Loucy (cell line): ENCODE measurements around the gene LRRC17.
"Not testable (repeated sequence)": the region's sequence is repeated elsewhere in the genome, so short reads cannot be mapped to it uniquely, and the experiment has no call there.

Experiments used
- H2AFZ ChIP-seq: fragments of 200-600 bp; sonication (generic); 2 replicates; pipeline ENCODE4 v1.6.0; 2016; ENCODE audit warnings: antibody characterized with exemption, mild to moderate bottlenecking, low read length, moderate library complexity
- H3F3A ChIP-seq: fragments of 200-600 bp; 2 replicates; pipeline ENCODE4 v1.6.0; 2016; ENCODE audit warnings: antibody characterized with exemption, low read depth, mild to moderate bottlenecking
- H3K27me3 ChIP-seq: fragments of 200-600 bp; sonication (generic); 2 replicates; pipeline ENCODE4 v1.6.1; 2014; ENCODE audit warnings: low read length, mild to moderate bottlenecking; ENCODE audit not compliant: insufficient read depth, poor library complexity, severe bottlenecking
- H3K36me3 ChIP-seq: fragments of 200-600 bp; sonication (generic); 2 replicates; pipeline ENCODE4 v1.6.1; 2016; ENCODE audit warnings: low read length; ENCODE audit not compliant: insufficient read depth
- H3K4me1 ChIP-seq: fragments of 200-600 bp; sonication (generic); 2 replicates; pipeline ENCODE4 v1.5.1; 2014; ENCODE audit warnings: low read length, mild to moderate bottlenecking; ENCODE audit not compliant: insufficient read depth, poor library complexity, severe bottlenecking
- H3K4me2 ChIP-seq: fragments of 200-600 bp; sonication (generic); 2 replicates; pipeline ENCODE4 v1.6.0; 2014; ENCODE audit warnings: antibody characterized with exemption, low read length, low read depth, mild to moderate bottlenecking; ENCODE audit not compliant: poor library complexity, severe bottlenecking
- H3K4me3 ChIP-seq: fragments of 200-600 bp; sonication (generic); 2 replicates; pipeline ENCODE4 v1.5.1; 2014; ENCODE audit warnings: low read length, mild to moderate bottlenecking, mixed read lengths; ENCODE audit not compliant: poor library complexity, severe bottlenecking
- H3K79me2 ChIP-seq: fragments of 200-600 bp; sonication (generic); 2 replicates; pipeline ENCODE4 v1.6.1; 2014; ENCODE audit warnings: low read length; ENCODE audit not compliant: insufficient read depth
- H3K9ac ChIP-seq: fragments of 200-600 bp; sonication (generic); 2 replicates; pipeline ENCODE4 v1.6.0; 2014; ENCODE audit warnings: mild to moderate bottlenecking, low read depth, low read length, moderate library complexity; ENCODE audit not compliant: poor library complexity, severe bottlenecking
- H3K9me2 ChIP-seq: fragments of 200-600 bp; sonication (generic); replicated peaks from 2 replicates; pipeline ENCODE4 v1.6.1; 2016; ENCODE audit warnings: low read depth, low read length, mixed read lengths
- H3K9me3 ChIP-seq: fragments of 200-600 bp; sonication (generic); 2 replicates; pipeline ENCODE4 v1.6.1; 2014; ENCODE audit warnings: mild to moderate bottlenecking, antibody characterized with exemption, low read length, low read depth; ENCODE audit not compliant: insufficient read depth
- H4K20me1 ChIP-seq: fragments of 200-600 bp; sonication (generic); 2 replicates; pipeline ENCODE4 v1.6.0; 2014; ENCODE audit warnings: antibody characterized with exemption, low read length, mild to moderate bottlenecking; ENCODE audit not compliant: insufficient read depth, poor library complexity, severe bottlenecking
- EZH2phosphoT487 ChIP-seq: fragments of 200-600 bp; IDR thresholded peaks from 2 replicates; pipeline ENCODE4 v1.6.1; 2018; ENCODE audit warnings: antibody characterized with exemption, mild to moderate bottlenecking, moderate library complexity, borderline replicate concordance
- TF ChIP-seq, protein P1 (sequence below): fragments of 200-600 bp; sonication (generic); conservative IDR thresholded peaks from 2 replicates; pipeline ENCODE4 v1.5.1; 2014; ENCODE audit warnings: mild to moderate bottlenecking, antibody characterized with exemption, low read length

Gene LRRC17

DNA sequence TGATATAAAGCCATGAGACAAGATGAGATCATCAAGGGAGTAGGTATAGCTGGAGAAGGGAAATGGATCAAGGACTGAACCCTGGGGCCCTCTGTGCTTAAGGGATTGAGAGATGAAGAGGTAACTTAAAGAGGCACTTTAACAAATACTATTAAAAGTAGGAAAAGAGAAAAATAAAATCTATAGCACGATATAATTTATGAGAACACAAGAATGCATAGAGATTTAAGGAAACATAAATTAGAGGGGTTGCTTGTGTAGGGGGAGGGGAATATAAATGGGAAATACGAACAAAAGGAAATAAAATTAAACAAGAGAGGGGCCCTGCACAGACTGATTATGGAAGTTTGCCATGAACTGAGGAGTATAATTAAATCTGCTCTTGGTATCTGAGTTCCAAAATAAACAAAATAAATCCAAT is 15.6 kb upstream of the LRRC17 start:
- Histone ChIP-seq H3K4me1 (no peaks in the 10 kb centered on the region), H3K9me3 (no peaks in the 10 kb centered on the region), H3K9ac (no peak overlapping the region), H3K4me2 (no peak overlapping the region), H3K79me2 (no peaks in the 10 kb centered on the region), H3K27me3 (no peaks in the 10 kb centered on the region), H3K36me3 (no peaks in the 10 kb centered on the region), H3K4me3 (no peak overlapping the region), H3F3A (no peaks in the 10 kb centered on the region), H2AFZ (no peak overlapping the region), H4K20me1 (no peaks in the 10 kb centered on the region), H3K9me2 (no peaks in the 10 kb centered on the region)
- TF ChIP-seq, protein P1, sequence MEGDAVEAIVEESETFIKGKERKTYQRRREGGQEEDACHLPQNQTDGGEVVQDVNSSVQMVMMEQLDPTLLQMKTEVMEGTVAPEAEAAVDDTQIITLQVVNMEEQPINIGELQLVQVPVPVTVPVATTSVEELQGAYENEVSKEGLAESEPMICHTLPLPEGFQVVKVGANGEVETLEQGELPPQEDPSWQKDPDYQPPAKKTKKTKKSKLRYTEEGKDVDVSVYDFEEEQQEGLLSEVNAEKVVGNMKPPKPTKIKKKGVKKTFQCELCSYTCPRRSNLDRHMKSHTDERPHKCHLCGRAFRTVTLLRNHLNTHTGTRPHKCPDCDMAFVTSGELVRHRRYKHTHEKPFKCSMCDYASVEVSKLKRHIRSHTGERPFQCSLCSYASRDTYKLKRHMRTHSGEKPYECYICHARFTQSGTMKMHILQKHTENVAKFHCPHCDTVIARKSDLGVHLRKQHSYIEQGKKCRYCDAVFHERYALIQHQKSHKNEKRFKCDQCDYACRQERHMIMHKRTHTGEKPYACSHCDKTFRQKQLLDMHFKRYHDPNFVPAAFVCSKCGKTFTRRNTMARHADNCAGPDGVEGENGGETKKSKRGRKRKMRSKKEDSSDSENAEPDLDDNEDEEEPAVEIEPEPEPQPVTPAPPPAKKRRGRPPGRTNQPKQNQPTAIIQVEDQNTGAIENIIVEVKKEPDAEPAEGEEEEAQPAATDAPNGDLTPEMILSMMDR = no peak
- no peak for TF ChIP-seq EZH2phosphoT487

DNA sequence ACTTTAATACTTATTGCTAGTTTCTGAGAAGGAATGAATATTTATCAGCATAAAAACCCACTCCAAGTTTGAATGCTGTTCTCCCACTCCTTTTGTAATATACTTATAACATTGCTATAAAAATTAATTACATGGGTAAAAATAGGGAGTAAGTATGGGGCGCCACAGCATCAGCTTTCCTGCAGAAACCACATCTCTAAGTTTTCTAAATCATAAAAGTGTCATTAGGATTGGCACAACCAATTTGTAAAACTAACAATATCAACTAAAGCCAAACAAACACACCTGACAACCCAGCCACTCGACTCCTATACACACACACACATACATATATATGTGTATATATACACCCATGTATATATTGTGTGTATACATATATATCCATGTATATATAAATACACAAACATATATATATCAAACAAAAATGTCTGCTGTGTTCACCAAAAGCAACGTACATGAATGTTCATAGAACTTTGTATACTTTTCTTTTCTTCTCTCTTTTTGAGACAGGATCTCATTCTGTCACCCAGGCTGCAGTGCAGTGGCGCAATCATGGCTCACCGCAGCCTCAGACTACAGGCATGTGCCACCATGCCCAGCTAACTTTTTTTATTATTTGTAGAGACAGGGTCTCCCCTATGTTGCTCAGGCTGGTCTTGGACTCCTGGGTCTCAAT is 14.8 kb upstream of the LRRC17 start:
- Histone ChIP-seq H3K4me3 (no peak overlapping the region), H3K9me2 (no peaks in the 10 kb centered on the region), H2AFZ (no peak overlapping the region), H3K4me1 (no peaks in the 10 kb centered on the region), H3K79me2 (no peaks in the 10 kb centered on the region), H4K20me1 (no peaks in the 10 kb centered on the region), H3K9ac (no peak overlapping the region), H3K36me3 (no peaks in the 10 kb centered on the region), H3K27me3 (no peaks in the 10 kb centered on the region), H3K9me3 (no peaks in the 10 kb centered on the region), H3F3A (no peaks in the 10 kb centered on the region), H3K4me2 (no peak overlapping the region)
- no peak for TF ChIP-seq EZH2phosphoT487
- TF ChIP-seq, protein P1 = no peak

DNA sequence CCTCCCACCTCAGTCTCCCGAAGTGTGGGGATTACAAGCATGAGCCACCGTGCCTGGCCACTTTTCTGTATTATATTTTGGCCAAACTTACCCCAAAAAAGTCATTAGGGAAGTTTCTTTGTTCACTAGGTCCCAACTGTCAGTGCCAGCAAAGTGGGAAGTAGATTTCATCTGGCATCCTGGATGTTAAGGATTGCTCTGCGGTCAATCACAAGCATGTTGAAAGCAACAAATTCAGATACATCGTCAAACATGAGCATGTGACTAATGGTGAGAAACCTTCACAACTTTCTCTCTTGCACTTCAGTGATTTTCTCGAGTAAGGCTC is 14.3 kb upstream of the LRRC17 start:
- Histone ChIP-seq H3K4me1 (no peaks in the 10 kb centered on the region), H3K9me2 (no peaks in the 10 kb centered on the region), H3K36me3 (no peaks in the 10 kb centered on the region), H3K9ac (no peak overlapping the region), H3K9me3 (no peaks in the 10 kb centered on the region), H3K79me2 (no peaks in the 10 kb centered on the region), H2AFZ (no peak overlapping the region), H4K20me1 (no peaks in the 10 kb centered on the region), H3K27me3 (no peaks in the 10 kb centered on the region), H3K4me3 (no peak overlapping the region), H3F3A (no peaks in the 10 kb centered on the region), H3K4me2 (no peak overlapping the region)
- TF ChIP-seq EZH2phosphoT487 = no peak
- TF ChIP-seq, protein P1 = no peak

GRCh38 chr7:102902052-102902451 is 10.7 kb upstream of the LRRC17 start:
- H3K36me3 ChIP-seq, H3K4me1 ChIP-seq, H3K9me3 ChIP-seq, H3K79me2 ChIP-seq, H3F3A ChIP-seq, H3K9ac ChIP-seq, H3K27me3 ChIP-seq, H2AFZ ChIP-seq, H4K20me1 ChIP-seq, H3K9me2 ChIP-seq, H3K4me3 ChIP-seq, H3K4me2 ChIP-seq: not testable (repeated sequence)

DNA sequence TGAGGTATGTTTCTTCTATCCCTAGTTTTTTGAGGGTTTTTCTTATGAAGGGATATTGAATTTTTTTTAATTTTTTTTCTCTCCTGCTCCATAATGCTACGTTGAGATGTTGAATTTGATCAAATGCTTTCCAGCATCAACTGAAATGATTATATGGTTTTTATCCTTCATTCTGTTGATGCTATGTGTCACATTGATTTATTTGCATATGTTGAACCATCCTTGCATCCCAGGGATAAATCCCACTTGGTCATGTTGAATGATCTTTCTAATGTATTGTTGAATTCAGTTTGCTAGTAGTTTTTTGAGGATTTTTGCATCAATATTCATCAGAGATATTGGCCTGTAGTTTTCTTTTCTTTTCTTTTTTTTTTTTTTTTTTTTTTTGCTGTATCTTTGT is 9.2 kb upstream of the LRRC17 start:
- H3K4me2 ChIP-seq, H3F3A ChIP-seq, H3K9me3 ChIP-seq, H3K36me3 ChIP-seq, H3K27me3 ChIP-seq, H3K4me1 ChIP-seq, H3K79me2 ChIP-seq, H2AFZ ChIP-seq, H3K9me2 ChIP-seq, H4K20me1 ChIP-seq, H3K4me3 ChIP-seq, H3K9ac ChIP-seq: not testable (repeated sequence)
